Omental fat pad (tissue), 4 donors: Measurements from ENCODE around the gene TAB2. TPM values are rescaled to one million over a fixed set of nuclear protein-coding genes. Genes with fewer than 3 reads are reported as not detected.

Experiments
- ATAC-seq: fragments of 150-250 bp; one replicate; pipeline ENCODE4 v1.9.1; 2016; ENCODE audit warnings: mild to moderate bottlenecking, moderate library complexity; ENCODE audit not compliant: low FRiP score
- DNase-seq: peaks from one replicate; pipeline ENCODE4 v3.0.0-alpha.2; 2019; ENCODE audit warnings: low spot score
- CTCF ChIP-seq, 3 donors: fragments of 450-650 bp; IDR thresholded peaks; one replicate each; pipeline ENCODE4 v1.5.1; 2016 to 2017; ENCODE audit warnings: antibody characterized with exemption in 3 of 3, mild to moderate bottlenecking in 3 of 3, moderate library complexity in 2 of 3
- total RNA-seq, 4 donors: library from RNA; depleted of rRNA; stranded (reverse); fragments of >200 nt; gene quantifications; one replicate each; pipeline ENCODE4 v1.1.0, GENCODE V29; 2016

Gene TAB2
- total RNA-seq, 4 donors from 2014 or later = 40.0 to 88.4 (median 58.6) TPM

GRCh38 chr6:149419696-149420404 lies 102.3 kb downstream of the TAB2 start:
- no peak for TF ChIP-seq CTCF (IDR thresholded peaks at IDR 0.05)
- ATAC-seq (no peak), DNase-seq (no peak)

- DNase-seq (no peak), ATAC-seq (no peak)
- TF ChIP-seq CTCF (IDR thresholded peaks at IDR 0.05) = no peak
Observed at GRCh38 chr6:149421132-149421531, 103.6 kb downstream of the TAB2 start.

GRCh38 chr6:149422581-149422980 lies 105.1 kb downstream of the TAB2 start:
- no peak for TF ChIP-seq CTCF (IDR thresholded peaks at IDR 0.05)
- DNase-seq (no peak), ATAC-seq (no peak)

- no peak for ATAC-seq
- TF ChIP-seq CTCF (IDR thresholded peaks at IDR 0.05) = no peak
- no peak for DNase-seq
Observed at GRCh38 chr6:149423964-149424440, 106.5 kb downstream of the TAB2 start.

- TF ChIP-seq CTCF (IDR thresholded peaks at IDR 0.05) = no peak
- DNase-seq (no peak), ATAC-seq (no peak)
Observed at GRCh38 chr6:149425224-149425623, 107.7 kb downstream of the TAB2 start.

GRCh38 chr6:149425754-149426153 lies 108.2 kb downstream of the TAB2 start:
- DNase-seq = no peak
- TF ChIP-seq CTCF (IDR thresholded peaks at IDR 0.05) = no peak
- no peak for ATAC-seq

- TF ChIP-seq CTCF (IDR thresholded peaks at IDR 0.05) = no peak
- ATAC-seq = no peak
- DNase-seq = no peak
Observed at GRCh38 chr6:149428606-149429005, 111.1 kb downstream of the TAB2 start.
